ENCODE results near the gene RPL18.

Gene RPL18

DNA sequence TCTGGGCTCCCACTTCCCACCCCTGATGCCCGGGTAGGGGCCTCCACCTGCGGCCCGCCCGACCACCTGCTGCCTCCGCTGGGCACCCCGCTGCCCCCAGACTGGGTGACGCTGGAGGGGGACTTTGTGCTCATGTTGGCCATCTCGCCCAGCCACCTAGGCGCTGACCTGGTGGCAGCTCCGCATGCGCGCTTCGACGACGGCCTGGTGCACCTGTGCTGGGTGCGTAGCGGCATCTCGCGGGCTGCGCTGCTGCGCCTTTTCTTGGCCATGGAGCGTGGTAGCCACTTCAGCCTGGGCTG lies 10.3 kb upstream of the RPL18 start:
- no peak for DNase-seq

DNA sequence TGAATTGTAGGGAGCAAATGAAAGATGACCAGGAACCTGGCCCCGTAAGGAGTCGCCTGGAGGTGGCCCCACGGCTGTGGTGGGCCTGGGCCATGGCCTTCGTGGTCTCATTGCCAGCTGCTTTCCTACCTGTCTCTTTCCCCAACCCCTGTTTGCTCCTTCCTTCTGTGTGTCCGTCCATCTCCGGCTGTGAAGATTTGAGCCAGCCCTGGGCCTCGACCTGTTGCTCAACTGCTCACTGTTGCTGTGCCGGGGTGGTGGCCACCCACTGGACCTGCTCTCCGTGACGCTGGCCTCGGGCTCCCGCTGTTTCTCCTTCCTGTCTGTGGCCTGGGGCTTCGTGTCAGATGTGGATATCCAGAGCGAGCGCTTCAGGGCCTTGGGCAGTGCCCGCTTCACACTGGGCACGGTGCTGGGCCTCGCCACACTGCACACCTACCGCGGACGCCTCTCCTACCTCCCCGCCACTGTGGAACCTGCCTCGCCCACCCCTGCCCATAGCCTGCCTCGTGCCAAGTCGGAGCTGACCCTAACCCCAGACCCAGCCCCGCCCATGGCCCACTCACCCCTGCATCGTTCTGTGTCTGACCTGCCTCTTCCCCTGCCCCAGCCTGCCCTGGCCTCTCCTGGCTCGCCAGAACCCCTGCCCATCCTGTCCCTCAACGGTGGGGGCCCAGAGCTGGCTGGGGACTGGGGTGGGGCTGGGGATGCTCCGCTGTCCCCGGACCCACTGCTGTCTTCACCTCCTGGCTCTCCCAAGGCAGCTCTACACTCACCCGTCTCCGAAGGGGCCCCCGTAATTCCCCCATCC lies 9.7 kb upstream of the RPL18 start:
- no peak for DNase-seq

GRCh38 chr19:48627865-48628314 lies 8.9 kb upstream of the RPL18 start:
- no peak for DNase-seq

- DNase-seq: no peak
Observed at GRCh38 chr19:48627201-48627864, 8.4 kb upstream of the RPL18 start.

DNA sequence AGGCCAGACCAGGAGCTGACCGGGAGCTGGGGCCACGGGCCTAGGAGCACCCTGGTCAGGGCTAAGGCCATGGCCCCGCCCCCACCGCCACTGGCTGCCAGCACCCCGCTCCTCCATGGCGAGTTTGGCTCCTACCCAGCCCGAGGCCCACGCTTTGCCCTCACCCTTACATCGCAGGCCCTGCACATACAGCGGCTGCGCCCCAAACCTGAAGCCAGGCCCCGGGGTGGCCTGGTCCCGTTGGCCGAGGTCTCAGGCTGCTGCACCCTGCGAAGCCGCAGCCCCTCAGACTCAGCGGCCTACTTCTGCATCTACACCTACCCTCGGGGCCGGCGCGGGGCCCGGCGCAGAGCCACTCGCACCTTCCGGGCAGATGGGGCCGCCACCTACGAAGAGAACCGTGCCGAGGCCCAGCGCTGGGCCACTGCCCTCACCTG lies 6.9 kb upstream of the RPL18 start:
- DNase-seq: no peak

- no peak for DNase-seq
Observed at GRCh38 chr19:48624791-48625723, 6.1 kb upstream of the RPL18 start.

GRCh38 chr19:48624067-48624594 lies 5.2 kb upstream of the RPL18 start:
- peak; percentile 98 for DNase-seq

DNA sequence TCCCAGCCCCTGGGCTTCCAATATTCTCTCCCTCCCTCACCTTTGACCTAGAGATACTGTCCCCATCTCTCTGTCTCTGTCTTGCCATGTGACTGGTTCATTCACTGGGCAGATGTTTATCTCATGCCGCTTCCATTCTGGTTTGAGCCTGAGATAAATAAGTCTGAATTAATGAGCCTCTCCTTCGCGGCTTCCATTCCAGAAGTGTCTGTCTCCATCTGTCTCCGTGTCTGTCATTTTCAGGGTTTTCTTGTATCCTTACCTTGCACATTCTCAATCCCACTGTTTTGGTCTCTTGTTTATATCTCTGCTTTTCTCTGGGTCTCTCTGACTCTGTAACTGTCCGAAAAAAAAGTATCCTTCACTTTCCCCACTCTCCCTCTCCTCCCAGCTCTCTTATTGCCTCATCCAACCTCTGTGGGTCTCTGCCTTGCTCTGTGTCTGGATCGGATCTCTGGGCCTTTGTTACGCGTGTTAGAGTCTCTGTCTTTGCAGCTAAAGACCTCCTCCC lies 4.6 kb upstream of the RPL18 start:
- no peak for DNase-seq

GRCh38 chr19:48619692-48620585 lies 961 bp upstream of the RPL18 start:
- no peak for DNase-seq

GRCh38 chr19:48618278-48618915 lies 581 bp downstream of the RPL18 start:
- no peak for DNase-seq

GRCh38 chr19:48617146-48617937 lies 1.6 kb downstream of the RPL18 start:
- DNase-seq: no peak

GRCh38 chr19:48616491-48617056 lies 2.4 kb downstream of the RPL18 start:
- no peak for DNase-seq

- DNase-seq: no peak
Observed at GRCh38 chr19:48616041-48616436, 2.9 kb downstream of the RPL18 start.

DNA sequence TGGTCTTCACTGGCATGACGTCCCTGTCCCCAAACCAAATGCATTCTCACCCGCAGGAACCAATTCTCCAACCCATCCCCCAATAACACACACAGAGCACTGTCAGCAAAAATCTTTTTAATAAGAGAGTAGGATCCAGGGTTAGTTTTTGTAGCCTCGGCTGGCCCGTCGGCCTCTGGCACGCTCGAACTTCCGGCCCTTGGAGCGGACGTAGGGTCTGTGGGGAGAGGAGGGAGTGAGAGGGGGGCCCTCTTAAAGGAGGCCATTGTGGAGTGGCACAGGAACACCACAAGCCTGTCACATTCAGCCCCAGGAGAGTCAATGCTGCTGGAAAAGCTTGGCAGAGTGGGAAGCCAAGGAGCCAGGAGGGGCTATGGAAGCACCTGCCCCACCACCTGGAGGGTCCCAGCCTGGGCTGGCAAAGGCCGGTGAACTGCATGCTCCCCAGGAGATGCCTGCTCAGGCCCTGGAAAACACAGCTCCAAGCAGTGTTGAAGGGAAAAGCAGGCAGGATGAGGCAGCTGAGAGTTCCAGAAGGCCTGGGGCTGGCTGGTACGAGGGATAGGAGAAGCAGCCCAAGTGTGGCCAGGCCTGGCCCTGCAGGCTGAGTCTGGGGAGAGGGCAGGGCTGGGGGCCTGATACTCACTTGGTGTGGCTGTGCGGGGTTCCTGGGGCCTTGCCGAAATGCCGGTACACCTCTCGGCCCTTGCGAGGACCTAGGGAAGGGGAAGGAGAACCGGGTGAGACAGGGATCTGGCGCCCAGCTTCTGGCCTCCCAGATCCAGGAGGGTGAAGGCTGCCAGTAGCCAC lies 3.5 kb downstream of the RPL18 start:
- no peak for DNase-seq

- DNase-seq: no peak
Observed at GRCh38 chr19:48614436-48615230, 4.3 kb downstream of the RPL18 start, which contains the start of gene FAM83E. Gene FAM83E (minus strand): TSS chr19:48615076. CDS start chr19:48613372, 1,704 bp downstream.

DNA sequence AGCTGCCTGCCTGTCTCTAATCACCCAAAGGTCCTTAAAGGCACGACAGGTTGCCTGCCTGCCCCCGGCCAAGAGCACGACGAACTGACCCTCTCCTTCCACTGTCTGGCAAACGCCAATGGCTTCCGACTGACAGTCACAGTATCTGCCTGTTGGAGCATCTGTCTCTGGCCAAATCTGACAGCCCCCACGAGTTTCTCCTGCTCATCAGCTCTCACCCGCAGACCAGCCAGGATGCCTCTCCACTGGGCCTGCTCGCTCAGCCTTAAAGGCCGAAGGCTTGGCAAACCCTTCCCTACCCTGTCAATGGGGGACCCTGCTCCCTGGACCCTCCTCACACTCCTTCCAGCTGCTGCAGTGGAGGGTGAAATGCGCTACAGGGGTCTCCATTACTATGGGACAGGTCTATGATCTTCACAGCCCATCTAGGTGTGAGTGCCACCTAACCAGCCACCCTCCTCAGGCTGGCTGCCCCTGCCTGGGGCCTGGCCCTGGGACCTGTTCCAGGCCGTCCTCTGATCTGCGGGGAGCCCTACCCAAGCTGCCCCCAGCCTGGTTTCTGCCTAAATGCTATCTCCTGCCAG lies 5.0 kb downstream of the RPL18 start:
- DNase-seq: no peak

DNA sequence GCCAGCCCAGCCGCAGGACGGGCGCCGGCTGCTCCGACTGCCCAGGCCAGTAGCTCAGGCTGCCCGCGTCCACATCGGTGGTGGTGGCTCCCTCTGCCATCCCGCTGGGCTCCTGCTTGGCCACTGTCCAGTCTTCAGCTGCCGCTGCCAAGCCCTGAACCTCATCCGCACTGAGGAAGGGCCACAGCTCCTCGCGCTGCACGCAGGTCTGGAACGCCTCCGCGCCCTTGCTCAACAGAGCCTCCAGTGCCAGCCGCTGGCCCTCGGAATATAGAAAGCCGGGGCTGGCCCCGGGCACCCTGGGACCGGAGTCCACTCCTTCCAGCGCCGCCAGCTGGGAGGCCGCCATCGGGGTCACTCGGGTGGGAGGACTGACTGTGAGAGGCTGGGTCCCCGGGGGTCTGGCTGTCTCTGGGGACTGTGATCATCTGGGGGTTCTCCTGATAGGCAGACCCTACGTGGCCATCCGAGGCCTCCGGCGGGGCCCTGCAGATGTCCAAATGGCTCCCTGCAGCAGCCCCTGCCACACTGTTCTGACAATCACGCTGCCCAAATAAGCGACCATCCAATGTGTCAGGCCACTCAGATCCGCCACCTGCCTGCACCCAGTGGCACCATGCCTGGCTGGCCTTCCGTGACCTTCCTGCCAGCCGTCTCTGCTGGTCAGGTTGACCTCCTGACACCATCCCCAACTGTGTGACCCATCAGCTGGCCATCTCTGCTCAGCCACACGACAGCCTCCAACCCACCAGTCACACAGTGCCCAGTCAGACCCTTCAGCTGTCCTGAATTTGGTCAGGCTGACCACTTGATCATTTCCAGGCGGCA lies 5.7 kb downstream of the RPL18 start:
- DNase-seq: no peak
